Muscle layer of duodenum (tissue), 2 donors: ENCODE results near the gene TMEM115.
A peak's percentile ranks its signal among the peaks of the same experiment; 100 is the strongest.
"Not testable (repeated sequence)": the region's sequence is repeated elsewhere in the genome, so short reads cannot be mapped to it uniquely, and the experiment has no call there.

Source experiments
- H3K27ac ChIP-seq: one replicate; pipeline ENCODE4 v1.7.0; 2013; ENCODE audit warnings: mild to moderate bottlenecking, low read length
- H3K27me3 ChIP-seq: one replicate; pipeline ENCODE4 v1.7.0; 2013; ENCODE audit warnings: low read depth, mild to moderate bottlenecking, control low read depth, low read length
- H3K36me3 ChIP-seq, 2 donors: one replicate each; pipeline ENCODE4 v1.7.0; 2013; ENCODE audit warnings: low read length in 2 of 2, control low read depth in 1 of 2, mild to moderate bottlenecking in 1 of 2; ENCODE audit not compliant: insufficient read depth in 2 of 2, control insufficient read depth in 1 of 2
- H3K4me1 ChIP-seq, 2 donors: one replicate each; pipeline ENCODE4 v1.7.0; 2013; ENCODE audit warnings: low read length in 2 of 2, mild to moderate bottlenecking in 2 of 2, control low read depth in 1 of 2, moderate library complexity in 1 of 2; ENCODE audit not compliant: insufficient read depth in 2 of 2, control insufficient read depth in 1 of 2
- H3K4me3 ChIP-seq, 2 donors: one replicate each; pipeline ENCODE4 v1.7.0; 2013; ENCODE audit warnings: low read length in 2 of 2, low read depth in 1 of 2, mild to moderate bottlenecking in 1 of 2
- H3K9me3 ChIP-seq, 2 donors: one replicate each; pipeline ENCODE4 v1.7.0; 2013; ENCODE audit warnings: low read length in 2 of 2, control low read depth in 1 of 2, mild to moderate bottlenecking in 1 of 2; ENCODE audit not compliant: control insufficient read depth in 1 of 2
- donor health status: healthy.

Gene TMEM115

GRCh38 chr3:50319181-50319893 lies 40.0 kb downstream of the TMEM115 start:
- H3K4me3 ChIP-seq: peak overlapping the region; percentile 30 to 87
- no peaks in the 10 kb centered on the region for H3K9me3 ChIP-seq
- H3K27me3 ChIP-seq: no peaks in the 10 kb centered on the region
- no peak overlapping the region for H3K27ac ChIP-seq
- H3K36me3 ChIP-seq: peaks cover 14 to 17% of the 10 kb centered on the region in 2 donors
- peaks cover 21 to 58% of the 10 kb centered on the region in 2 donors for H3K4me1 ChIP-seq

- no peak overlapping the region for H3K27ac ChIP-seq
- H3K36me3 ChIP-seq: peaks cover 14 to 17% of the 10 kb centered on the region in 2 donors
- no peaks in the 10 kb centered on the region for H3K9me3 ChIP-seq
- peak overlapping the region; percentile 30 to 87 for H3K4me3 ChIP-seq
- H3K27me3 ChIP-seq: no peaks in the 10 kb centered on the region
- H3K4me1 ChIP-seq: peaks cover 19 to 51% of the 10 kb centered on the region in 2 donors
These were observed 40.7 kb downstream of the TMEM115 start for GRCh38 chr3:50318615-50319014.

GRCh38 chr3:50318163-50318562 lies 41.2 kb downstream of the TMEM115 start:
- Histone ChIP-seq H3K9me3 (no peaks in the 10 kb centered on the region), H3K27me3 (no peaks in the 10 kb centered on the region), H3K27ac (no peak overlapping the region), H3K36me3 (peaks cover 14 to 17% of the 10 kb centered on the region in 2 donors), H3K4me3 (peak overlapping the region; percentile 30 to 87), H3K4me1 (peaks cover 19 to 50% of the 10 kb centered on the region in 2 donors)

DNA sequence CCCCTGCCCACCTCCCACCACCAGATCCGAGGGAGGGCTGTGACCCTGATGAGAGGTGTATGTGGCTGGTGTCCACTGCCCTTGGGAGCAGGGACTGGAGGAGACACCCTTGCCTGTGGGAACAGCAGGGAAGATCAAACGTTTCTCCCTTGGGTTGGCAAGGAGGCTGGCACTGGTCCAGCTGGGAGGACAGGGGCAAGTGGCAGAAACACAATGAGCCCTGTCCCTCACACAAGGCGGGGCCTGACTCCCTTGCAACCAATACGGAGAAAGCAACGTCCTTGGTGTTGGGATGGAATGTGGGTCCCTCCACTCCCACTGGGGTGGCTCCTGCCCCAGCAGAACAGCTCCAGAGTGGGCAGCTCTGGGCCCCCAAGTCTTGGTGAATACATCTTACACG lies 42.0 kb downstream of the TMEM115 start:
- Histone ChIP-seq H3K4me3 (no peak overlapping the region), H3K4me1 (peaks cover 19 to 43% of the 10 kb centered on the region in 2 donors), H3K36me3 (peaks cover 14 to 17% of the 10 kb centered on the region in 2 donors), H3K27ac (peak overlapping the region; percentile 67), H3K9me3 (no peaks in the 10 kb centered on the region), H3K27me3 (no peaks in the 10 kb centered on the region)

DNA sequence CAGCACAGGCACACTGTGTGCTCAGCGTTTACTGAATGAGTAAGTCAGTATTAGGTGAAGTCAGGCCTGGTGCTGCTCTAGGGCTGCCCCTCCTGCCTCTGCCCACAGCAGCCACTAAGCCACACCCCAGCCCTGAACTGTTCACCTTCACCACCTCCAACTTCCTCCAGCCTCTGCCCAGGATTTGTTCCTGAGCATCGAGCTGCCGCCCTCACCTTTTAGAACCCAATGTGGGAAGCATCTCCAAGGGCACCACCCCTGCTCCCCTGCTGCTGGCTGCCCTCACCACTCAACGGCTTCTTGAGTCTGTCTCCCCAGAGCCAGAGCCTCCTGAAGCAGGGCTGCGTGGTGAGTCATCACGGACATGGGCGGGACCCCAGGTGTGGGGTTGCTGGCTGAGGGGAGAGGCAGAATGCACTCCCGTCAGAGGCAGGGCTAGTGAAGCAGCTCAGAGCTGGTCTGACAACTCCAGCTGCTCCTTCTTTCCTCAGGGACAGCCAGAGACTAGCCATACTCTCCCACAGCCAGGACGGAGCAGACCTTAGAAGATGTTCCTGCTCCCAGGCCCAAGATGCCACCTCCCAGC lies 42.6 kb downstream of the TMEM115 start:
- no peaks in the 10 kb centered on the region for H3K27me3 ChIP-seq
- H3K9me3 ChIP-seq: no peaks in the 10 kb centered on the region
- H3K27ac ChIP-seq: peak overlapping the region; percentile 67
- H3K4me1 ChIP-seq: peaks cover 19 to 37% of the 10 kb centered on the region in 2 donors
- peaks cover 14 to 17% of the 10 kb centered on the region in 2 donors for H3K36me3 ChIP-seq
- H3K4me3 ChIP-seq: no peak overlapping the region

- Histone ChIP-seq H3K27ac (no peak overlapping the region), H3K27me3 (no peaks in the 10 kb centered on the region), H3K9me3 (no peaks in the 10 kb centered on the region), H3K36me3 (peaks cover 14 to 15% of the 10 kb centered on the region in 2 donors), H3K4me3 (no peak overlapping the region), H3K4me1 (peaks cover 12 to 28% of the 10 kb centered on the region in 2 donors)
These were observed 44.5 kb downstream of the TMEM115 start for GRCh38 chr3:50314816-50315215.

GRCh38 chr3:50314342-50314741 lies 45.0 kb downstream of the TMEM115 start:
- Histone ChIP-seq H3K36me3 (peaks cover 13 to 14% of the 10 kb centered on the region in 2 donors), H3K9me3 (no peaks in the 10 kb centered on the region), H3K4me3 (no peak overlapping the region), H3K4me1 (peaks cover 12 to 23% of the 10 kb centered on the region in 2 donors), H3K27me3 (no peaks in the 10 kb centered on the region), H3K27ac (no peak overlapping the region)

GRCh38 chr3:50312041-50312440 lies 47.3 kb downstream of the TMEM115 start:
- not testable (repeated sequence) for H3K4me3 ChIP-seq, H3K4me1 ChIP-seq, H3K27me3 ChIP-seq, H3K36me3 ChIP-seq, H3K9me3 ChIP-seq, H3K27ac ChIP-seq
